Measurements from ENCODE around the gene CNOT6L.

DNA sequence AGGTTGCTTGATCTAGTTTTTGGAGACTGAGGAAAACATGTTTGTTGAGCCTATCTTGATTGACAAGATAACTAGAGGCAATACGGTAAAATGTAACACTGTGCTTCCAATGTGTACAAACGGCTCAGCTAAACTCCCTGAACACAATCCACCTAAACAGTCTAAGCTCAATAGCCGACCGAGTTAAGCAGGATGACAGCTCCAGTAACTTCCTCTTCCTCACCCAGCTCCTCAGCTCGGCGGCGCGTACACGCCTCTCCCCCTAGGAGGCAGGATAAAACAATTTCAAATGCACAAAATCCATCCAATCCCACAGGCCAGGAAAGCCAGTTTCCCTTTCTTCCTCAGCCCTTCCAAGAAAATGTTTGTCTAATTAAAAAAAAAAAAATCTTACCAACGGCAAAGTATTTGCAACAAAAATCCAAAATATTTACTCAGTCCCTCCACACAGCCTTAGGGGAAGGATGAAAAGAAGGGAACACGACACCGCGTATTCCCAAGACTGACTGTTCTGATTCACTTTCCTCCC lies 1.0 kb downstream of the CNOT6L start:
- TF ChIP-seq, protein P1, sequence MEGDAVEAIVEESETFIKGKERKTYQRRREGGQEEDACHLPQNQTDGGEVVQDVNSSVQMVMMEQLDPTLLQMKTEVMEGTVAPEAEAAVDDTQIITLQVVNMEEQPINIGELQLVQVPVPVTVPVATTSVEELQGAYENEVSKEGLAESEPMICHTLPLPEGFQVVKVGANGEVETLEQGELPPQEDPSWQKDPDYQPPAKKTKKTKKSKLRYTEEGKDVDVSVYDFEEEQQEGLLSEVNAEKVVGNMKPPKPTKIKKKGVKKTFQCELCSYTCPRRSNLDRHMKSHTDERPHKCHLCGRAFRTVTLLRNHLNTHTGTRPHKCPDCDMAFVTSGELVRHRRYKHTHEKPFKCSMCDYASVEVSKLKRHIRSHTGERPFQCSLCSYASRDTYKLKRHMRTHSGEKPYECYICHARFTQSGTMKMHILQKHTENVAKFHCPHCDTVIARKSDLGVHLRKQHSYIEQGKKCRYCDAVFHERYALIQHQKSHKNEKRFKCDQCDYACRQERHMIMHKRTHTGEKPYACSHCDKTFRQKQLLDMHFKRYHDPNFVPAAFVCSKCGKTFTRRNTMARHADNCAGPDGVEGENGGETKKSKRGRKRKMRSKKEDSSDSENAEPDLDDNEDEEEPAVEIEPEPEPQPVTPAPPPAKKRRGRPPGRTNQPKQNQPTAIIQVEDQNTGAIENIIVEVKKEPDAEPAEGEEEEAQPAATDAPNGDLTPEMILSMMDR (IDR thresholded peaks at IDR 0.05 in 2 of 3, conservative IDR thresholded peaks at IDR 0.05 in 1 of 3; ENCODE audit: borderline replicate concordance in 1 of 3, insufficient read depth in 1 of 3, low read depth in 2 of 3, low read length in 2 of 3), result peak; percentile 11 to 55 (median 52); a peak in 5 of 6 replicates
- TF ChIP-seq, protein P2, sequence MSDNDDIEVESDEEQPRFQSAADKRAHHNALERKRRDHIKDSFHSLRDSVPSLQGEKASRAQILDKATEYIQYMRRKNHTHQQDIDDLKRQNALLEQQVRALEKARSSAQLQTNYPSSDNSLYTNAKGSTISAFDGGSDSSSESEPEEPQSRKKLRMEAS (IDR thresholded peaks at IDR 0.05), result peak; percentile 64; the same call in 1 of the 2 replicates
- no peak for TF ChIP-seq JUND (IDR thresholded peaks at IDR 0.05)
- no peak for TF ChIP-seq EZH2 (IDR thresholded peaks at IDR 0.05)
- TF ChIP-seq, protein P3, sequence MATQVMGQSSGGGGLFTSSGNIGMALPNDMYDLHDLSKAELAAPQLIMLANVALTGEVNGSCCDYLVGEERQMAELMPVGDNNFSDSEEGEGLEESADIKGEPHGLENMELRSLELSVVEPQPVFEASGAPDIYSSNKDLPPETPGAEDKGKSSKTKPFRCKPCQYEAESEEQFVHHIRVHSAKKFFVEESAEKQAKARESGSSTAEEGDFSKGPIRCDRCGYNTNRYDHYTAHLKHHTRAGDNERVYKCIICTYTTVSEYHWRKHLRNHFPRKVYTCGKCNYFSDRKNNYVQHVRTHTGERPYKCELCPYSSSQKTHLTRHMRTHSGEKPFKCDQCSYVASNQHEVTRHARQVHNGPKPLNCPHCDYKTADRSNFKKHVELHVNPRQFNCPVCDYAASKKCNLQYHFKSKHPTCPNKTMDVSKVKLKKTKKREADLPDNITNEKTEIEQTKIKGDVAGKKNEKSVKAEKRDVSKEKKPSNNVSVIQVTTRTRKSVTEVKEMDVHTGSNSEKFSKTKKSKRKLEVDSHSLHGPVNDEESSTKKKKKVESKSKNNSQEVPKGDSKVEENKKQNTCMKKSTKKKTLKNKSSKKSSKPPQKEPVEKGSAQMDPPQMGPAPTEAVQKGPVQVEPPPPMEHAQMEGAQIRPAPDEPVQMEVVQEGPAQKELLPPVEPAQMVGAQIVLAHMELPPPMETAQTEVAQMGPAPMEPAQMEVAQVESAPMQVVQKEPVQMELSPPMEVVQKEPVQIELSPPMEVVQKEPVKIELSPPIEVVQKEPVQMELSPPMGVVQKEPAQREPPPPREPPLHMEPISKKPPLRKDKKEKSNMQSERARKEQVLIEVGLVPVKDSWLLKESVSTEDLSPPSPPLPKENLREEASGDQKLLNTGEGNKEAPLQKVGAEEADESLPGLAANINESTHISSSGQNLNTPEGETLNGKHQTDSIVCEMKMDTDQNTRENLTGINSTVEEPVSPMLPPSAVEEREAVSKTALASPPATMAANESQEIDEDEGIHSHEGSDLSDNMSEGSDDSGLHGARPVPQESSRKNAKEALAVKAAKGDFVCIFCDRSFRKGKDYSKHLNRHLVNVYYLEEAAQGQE (IDR thresholded peaks at IDR 0.05; ENCODE audit: low read depth), result no peak

All from HCT116 (cell line).